Activated CD4-positive, alpha-beta T cell treated with anti-CD3 and anti-CD28 coated beads, Interleukin-2, amount 50 U/mL, for 48 hours (primary cell): ENCODE results near the gene A3GALT2.

Experiments used
- DNase-seq, 2 experiments: peaks; one replicate each; pipeline ENCODE4 v3.0.0-alpha.2; 2020

Gene A3GALT2

GRCh38 chr1:33288976-33289857, 31.7 kb downstream of the A3GALT2 start:
- no peak for DNase-seq

GRCh38 chr1:33287317-33287716, 33.6 kb downstream of the A3GALT2 start:
- no peak for DNase-seq

- DNase-seq: no peak
Measured at GRCh38 chr1:33286451-33287185, 34.3 kb downstream of the A3GALT2 start.

- DNase-seq: no peak
Measured at GRCh38 chr1:33284049-33284448, 36.8 kb downstream of the A3GALT2 start.

GRCh38 chr1:33282791-33283190, 38.1 kb downstream of the A3GALT2 start:
- DNase-seq: no peak

GRCh38 chr1:33281554-33282303, 39.2 kb downstream of the A3GALT2 start:
- no peak for DNase-seq

GRCh38 chr1:33280091-33280661, 40.7 kb downstream of the A3GALT2 start:
- DNase-seq: no peak

GRCh38 chr1:33277488-33278084, 43.3 kb downstream of the A3GALT2 start:
- DNase-seq: no peak

GRCh38 chr1:33276573-33277298, 44.2 kb downstream of the A3GALT2 start:
- no peak for DNase-seq

GRCh38 chr1:33275706-33276572, 45.0 kb downstream of the A3GALT2 start:
- DNase-seq: no peak

- no peak for DNase-seq
Measured at GRCh38 chr1:33275195-33275594, 45.7 kb downstream of the A3GALT2 start.

GRCh38 chr1:33274446-33274845, 46.5 kb downstream of the A3GALT2 start:
- no peak for DNase-seq

- no peak for DNase-seq
Measured at GRCh38 chr1:33273961-33274371, 46.9 kb downstream of the A3GALT2 start.

GRCh38 chr1:33273406-33273805, 47.5 kb downstream of the A3GALT2 start:
- DNase-seq: no peak

- no peak for DNase-seq
Measured at GRCh38 chr1:33272930-33273329, 48.0 kb downstream of the A3GALT2 start.

GRCh38 chr1:33272509-33272908, 48.4 kb downstream of the A3GALT2 start:
- DNase-seq: no peak

GRCh38 chr1:33271666-33272505, 49.0 kb downstream of the A3GALT2 start:
- no peak for DNase-seq

- no peak for DNase-seq
Measured at GRCh38 chr1:33270808-33271465, 50.0 kb downstream of the A3GALT2 start.

- no peak for DNase-seq
Measured at GRCh38 chr1:33270379-33270778, 50.5 kb downstream of the A3GALT2 start.
